ENCODE measurements around the gene NRXN3.

DNA sequence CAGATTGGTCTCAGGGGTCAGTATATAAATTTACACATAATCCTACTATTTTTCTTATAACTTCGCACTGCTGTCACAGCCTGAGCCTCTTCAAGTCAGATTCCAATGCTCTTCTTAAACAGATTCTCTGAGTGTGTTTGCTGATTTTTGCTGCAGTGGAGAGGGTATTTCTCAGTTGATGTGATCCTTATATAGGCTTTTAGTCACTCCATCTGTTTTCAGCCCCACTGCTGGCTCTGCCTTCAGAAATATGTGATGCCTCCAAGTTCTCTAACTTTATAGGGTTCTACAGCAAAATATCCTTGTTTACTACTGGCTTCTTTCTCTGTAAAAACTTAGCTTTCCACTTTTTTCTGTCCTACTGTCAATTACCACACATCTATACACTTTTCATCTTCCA is 702.7 kb downstream of the NRXN3 start:
- TF ChIP-seq MXI1 (IDR thresholded peaks at IDR 0.05; ENCODE audit: low read depth, low read length) (no peak), FOXM1 (IDR thresholded peaks at IDR 0.05; ENCODE audit: low read depth) (no peak), GATA2 (CRISPR knock-in tag; IDR thresholded peaks at IDR 0.05) (no peak), NRF1 (IDR thresholded peaks at IDR 0.05; ENCODE audit: low read depth, low read length) (no peak), TAF1 (IDR thresholded peaks at IDR 0.05; ENCODE audit: borderline replicate concordance, low read depth, low read length) (no peak), YY1 (IDR thresholded peaks at IDR 0.05; ENCODE audit: low read depth) (no peak), POLR2AphosphoS5 (IDR thresholded peaks at IDR 0.05; ENCODE audit: low read depth, low read length) (no peak), EZH2phosphoT487 (IDR thresholded peaks at IDR 0.05; ENCODE audit: borderline replicate concordance, low read depth) (no peak), RXRA (IDR thresholded peaks at IDR 0.05; ENCODE audit: borderline replicate concordance, low read depth) (no peak)
- TF ChIP-seq, protein P1, sequence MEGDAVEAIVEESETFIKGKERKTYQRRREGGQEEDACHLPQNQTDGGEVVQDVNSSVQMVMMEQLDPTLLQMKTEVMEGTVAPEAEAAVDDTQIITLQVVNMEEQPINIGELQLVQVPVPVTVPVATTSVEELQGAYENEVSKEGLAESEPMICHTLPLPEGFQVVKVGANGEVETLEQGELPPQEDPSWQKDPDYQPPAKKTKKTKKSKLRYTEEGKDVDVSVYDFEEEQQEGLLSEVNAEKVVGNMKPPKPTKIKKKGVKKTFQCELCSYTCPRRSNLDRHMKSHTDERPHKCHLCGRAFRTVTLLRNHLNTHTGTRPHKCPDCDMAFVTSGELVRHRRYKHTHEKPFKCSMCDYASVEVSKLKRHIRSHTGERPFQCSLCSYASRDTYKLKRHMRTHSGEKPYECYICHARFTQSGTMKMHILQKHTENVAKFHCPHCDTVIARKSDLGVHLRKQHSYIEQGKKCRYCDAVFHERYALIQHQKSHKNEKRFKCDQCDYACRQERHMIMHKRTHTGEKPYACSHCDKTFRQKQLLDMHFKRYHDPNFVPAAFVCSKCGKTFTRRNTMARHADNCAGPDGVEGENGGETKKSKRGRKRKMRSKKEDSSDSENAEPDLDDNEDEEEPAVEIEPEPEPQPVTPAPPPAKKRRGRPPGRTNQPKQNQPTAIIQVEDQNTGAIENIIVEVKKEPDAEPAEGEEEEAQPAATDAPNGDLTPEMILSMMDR (IDR thresholded peaks at IDR 0.05), result no peak
- TF ChIP-seq, protein P2, sequence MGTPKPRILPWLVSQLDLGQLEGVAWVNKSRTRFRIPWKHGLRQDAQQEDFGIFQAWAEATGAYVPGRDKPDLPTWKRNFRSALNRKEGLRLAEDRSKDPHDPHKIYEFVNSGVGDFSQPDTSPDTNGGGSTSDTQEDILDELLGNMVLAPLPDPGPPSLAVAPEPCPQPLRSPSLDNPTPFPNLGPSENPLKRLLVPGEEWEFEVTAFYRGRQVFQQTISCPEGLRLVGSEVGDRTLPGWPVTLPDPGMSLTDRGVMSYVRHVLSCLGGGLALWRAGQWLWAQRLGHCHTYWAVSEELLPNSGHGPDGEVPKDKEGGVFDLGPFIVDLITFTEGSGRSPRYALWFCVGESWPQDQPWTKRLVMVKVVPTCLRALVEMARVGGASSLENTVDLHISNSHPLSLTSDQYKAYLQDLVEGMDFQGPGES (IDR thresholded peaks at IDR 0.05; ENCODE audit: low read depth, low read length), result no peak

Data from SK-N-SH (cell line).